ENCODE results near the gene CDH1.
"Not testable (repeated sequence)": the region's sequence is repeated elsewhere in the genome, so short reads cannot be mapped to it uniquely, and the experiment has no call there.

Gene CDH1

GRCh38 chr16:68782198-68783174, 45.4 kb downstream of the CDH1 start:
- TF ChIP-seq, protein P1, sequence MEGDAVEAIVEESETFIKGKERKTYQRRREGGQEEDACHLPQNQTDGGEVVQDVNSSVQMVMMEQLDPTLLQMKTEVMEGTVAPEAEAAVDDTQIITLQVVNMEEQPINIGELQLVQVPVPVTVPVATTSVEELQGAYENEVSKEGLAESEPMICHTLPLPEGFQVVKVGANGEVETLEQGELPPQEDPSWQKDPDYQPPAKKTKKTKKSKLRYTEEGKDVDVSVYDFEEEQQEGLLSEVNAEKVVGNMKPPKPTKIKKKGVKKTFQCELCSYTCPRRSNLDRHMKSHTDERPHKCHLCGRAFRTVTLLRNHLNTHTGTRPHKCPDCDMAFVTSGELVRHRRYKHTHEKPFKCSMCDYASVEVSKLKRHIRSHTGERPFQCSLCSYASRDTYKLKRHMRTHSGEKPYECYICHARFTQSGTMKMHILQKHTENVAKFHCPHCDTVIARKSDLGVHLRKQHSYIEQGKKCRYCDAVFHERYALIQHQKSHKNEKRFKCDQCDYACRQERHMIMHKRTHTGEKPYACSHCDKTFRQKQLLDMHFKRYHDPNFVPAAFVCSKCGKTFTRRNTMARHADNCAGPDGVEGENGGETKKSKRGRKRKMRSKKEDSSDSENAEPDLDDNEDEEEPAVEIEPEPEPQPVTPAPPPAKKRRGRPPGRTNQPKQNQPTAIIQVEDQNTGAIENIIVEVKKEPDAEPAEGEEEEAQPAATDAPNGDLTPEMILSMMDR (IDR thresholded peaks at IDR 0.05; ENCODE audit: low read depth, low read length), result no peak
- DNase-seq (ENCODE audit: extremely low read depth, low read depth), result no peak

- TF ChIP-seq, protein P1 (IDR thresholded peaks at IDR 0.05; ENCODE audit: low read depth, low read length), result no peak
- DNase-seq (ENCODE audit: extremely low read depth, low read depth), result no peak
Observed at GRCh38 chr16:68784226-68784625, 47.1 kb downstream of the CDH1 start.

DNA sequence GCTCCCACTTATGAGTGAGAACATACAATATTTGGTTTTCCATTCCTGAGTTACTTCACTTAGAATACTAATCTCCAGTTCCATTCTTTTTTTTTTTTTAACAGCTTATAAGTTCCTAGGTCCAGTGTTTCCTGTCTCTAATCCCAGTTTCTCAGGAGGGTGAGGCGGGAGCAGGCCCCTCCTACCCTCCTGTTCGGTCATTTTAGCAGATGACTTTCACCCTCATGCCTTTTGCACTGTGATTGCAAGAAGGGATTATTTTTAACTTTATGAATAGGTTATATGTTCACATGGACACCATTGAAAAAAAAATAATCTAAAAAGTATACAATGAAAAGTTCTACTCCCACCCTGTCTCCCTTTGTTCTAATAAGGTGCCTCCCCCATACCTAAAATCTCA, 47.6 kb downstream of the CDH1 start:
- no peak for DNase-seq (ENCODE audit: extremely low read depth, low read depth)
- TF ChIP-seq, protein P1 (IDR thresholded peaks at IDR 0.05; ENCODE audit: low read depth, low read length), result no peak

- TF ChIP-seq, protein P1 (IDR thresholded peaks at IDR 0.05; ENCODE audit: low read depth, low read length), result no peak
- DNase-seq (ENCODE audit: extremely low read depth, low read depth), result no peak
Observed at GRCh38 chr16:68785715-68786114, 48.6 kb downstream of the CDH1 start.

GRCh38 chr16:68786685-68787418, 49.8 kb downstream of the CDH1 start:
- DNase-seq (ENCODE audit: extremely low read depth, low read depth), result no peak

GRCh38 chr16:68787419-68787807, 50.3 kb downstream of the CDH1 start:
- DNase-seq (ENCODE audit: extremely low read depth, low read depth), result not testable (repeated sequence)

More at GRCh38 chr16:68786685-68787418, 49.8 kb downstream of the CDH1 start:
- TF ChIP-seq, protein P1 (IDR thresholded peaks at IDR 0.05; ENCODE audit: low read depth, low read length), result no peak

GRCh38 chr16:68790130-68790761, 53.2 kb downstream of the CDH1 start:
- TF ChIP-seq, protein P1 (IDR thresholded peaks at IDR 0.05; ENCODE audit: low read depth, low read length), result no peak
- DNase-seq (ENCODE audit: extremely low read depth, low read depth), result peak; percentile 35

All from AG09319 (cell line).